GM18520 (cell line): ENCODE data around the gene CERS2.
A peak's percentile ranks its signal among the peaks of the same experiment; 100 is the strongest.

ENCODE experiments used
- ATAC-seq: cut with Tn5 transposase; IDR thresholded peaks from one replicate; pipeline ENCODE4 v1.9.1; 2021; ENCODE audit not compliant: unreplicated experiment

The CERS2 gene

GRCh38 chr1:150922519-150922975 is 52.1 kb downstream of the CERS2 start:
- peak; percentile 62 for ATAC-seq

- ATAC-seq, result no peak
These were observed 57.2 kb downstream of the CERS2 start for GRCh38 chr1:150917387-150917786.
